ENCODE results near the gene ASIC1. TPM values are rescaled to one million over a fixed set of nuclear protein-coding genes. Genes with fewer than 3 reads are reported as not detected.

Gene ASIC1
- polyA plus RNA-seq, 4 donors: 3.4 to 4.8 (median 4.6) TPM

GRCh38 chr12:50039151-50039835 is 18.1 kb upstream of the ASIC1 start:
- DNase-seq (ENCODE audit: low read depth in 4 of 4, low spot score in 3 of 4): no peak

GRCh38 chr12:50040657-50041056 is 16.7 kb upstream of the ASIC1 start:
- DNase-seq (ENCODE audit: low read depth in 4 of 4, low spot score in 3 of 4): no peak

- DNase-seq (ENCODE audit: low read depth in 4 of 4, low spot score in 3 of 4): no peak
Observed at GRCh38 chr12:50041062-50041860, 16.1 kb upstream of the ASIC1 start.

GRCh38 chr12:50041962-50042361 is 15.4 kb upstream of the ASIC1 start:
- no peak for DNase-seq (ENCODE audit: low read depth in 4 of 4, low spot score in 3 of 4)

- DNase-seq (ENCODE audit: low read depth in 4 of 4, low spot score in 3 of 4): no peak
Observed at GRCh38 chr12:50042693-50043092, 14.7 kb upstream of the ASIC1 start.

- no peak for DNase-seq (ENCODE audit: low read depth in 4 of 4, low spot score in 3 of 4)
Observed at GRCh38 chr12:50043308-50043707, 14.1 kb upstream of the ASIC1 start.

GRCh38 chr12:50043854-50044253 is 13.5 kb upstream of the ASIC1 start:
- DNase-seq (ENCODE audit: low read depth in 4 of 4, low spot score in 3 of 4): no peak

- DNase-seq (ENCODE audit: low read depth in 4 of 4, low spot score in 3 of 4): no peak
Observed at GRCh38 chr12:50047693-50048250, 9.6 kb upstream of the ASIC1 start.

GRCh38 chr12:50049254-50050118 is 7.9 kb upstream of the ASIC1 start:
- no peak for DNase-seq (ENCODE audit: low read depth in 4 of 4, low spot score in 3 of 4)

- DNase-seq (ENCODE audit: low read depth in 4 of 4, low spot score in 3 of 4): no peak
Observed at GRCh38 chr12:50050119-50050385, 7.3 kb upstream of the ASIC1 start.

GRCh38 chr12:50050410-50051098 is 6.8 kb upstream of the ASIC1 start:
- no peak for DNase-seq (ENCODE audit: low read depth in 4 of 4, low spot score in 3 of 4)

GRCh38 chr12:50051101-50051806 is 6.1 kb upstream of the ASIC1 start:
- DNase-seq (ENCODE audit: low read depth in 4 of 4, low spot score in 3 of 4): no peak

- no peak for DNase-seq (ENCODE audit: low read depth in 4 of 4, low spot score in 3 of 4)
Observed at GRCh38 chr12:50052544-50052943, 4.9 kb upstream of the ASIC1 start.

GRCh38 chr12:50052964-50053363 is 4.4 kb upstream of the ASIC1 start:
- DNase-seq (ENCODE audit: low read depth in 4 of 4, low spot score in 3 of 4): no peak

- DNase-seq (ENCODE audit: low read depth in 4 of 4, low spot score in 3 of 4): no peak
Observed at GRCh38 chr12:50053583-50053982, 3.8 kb upstream of the ASIC1 start.

GRCh38 chr12:50055831-50056638 is 1.4 kb upstream of the ASIC1 start:
- DNase-seq (ENCODE audit: low read depth in 4 of 4, low spot score in 3 of 4): no peak

- no peak for DNase-seq (ENCODE audit: low read depth in 4 of 4, low spot score in 3 of 4)
Observed at GRCh38 chr12:50056639-50056976, 788 bp upstream of the ASIC1 start.

GRCh38 chr12:50057896-50058670 is 687 bp downstream of the ASIC1 start:
- no peak for DNase-seq (ENCODE audit: low read depth in 4 of 4, low spot score in 3 of 4)

Measured in right renal pelvis (tissue), 4 donors.